ENCODE results near the gene TIMM13. TPM values are rescaled to one million over a fixed set of nuclear protein-coding genes. Genes with fewer than 3 reads are reported as not detected.

Gene TIMM13
- total RNA-seq, 2 donors from 2014 or later: 100 to 252 TPM

GRCh38 chr19:2424686-2425621 is 2.4 kb downstream of the TIMM13 start:
- Histone ChIP-seq H3K9me3 (no peaks in the 10 kb centered on the region), H3K36me3 (no peaks in the 10 kb centered on the region), H3K4me3 (no peak overlapping the region), H3K27me3 (no peaks in the 10 kb centered on the region), H3K9ac (ENCODE audit: low read depth in 2 of 2, low read length in 2 of 2) (no peak overlapping the region), H3K27ac (no peak overlapping the region), H3K4me1 (peaks cover 17% of the 10 kb centered on the region)
- intact Hi-C loops (cut with DNase I): no loop called here
- no peak for DNase-seq
- TF ChIP-seq, protein P1, sequence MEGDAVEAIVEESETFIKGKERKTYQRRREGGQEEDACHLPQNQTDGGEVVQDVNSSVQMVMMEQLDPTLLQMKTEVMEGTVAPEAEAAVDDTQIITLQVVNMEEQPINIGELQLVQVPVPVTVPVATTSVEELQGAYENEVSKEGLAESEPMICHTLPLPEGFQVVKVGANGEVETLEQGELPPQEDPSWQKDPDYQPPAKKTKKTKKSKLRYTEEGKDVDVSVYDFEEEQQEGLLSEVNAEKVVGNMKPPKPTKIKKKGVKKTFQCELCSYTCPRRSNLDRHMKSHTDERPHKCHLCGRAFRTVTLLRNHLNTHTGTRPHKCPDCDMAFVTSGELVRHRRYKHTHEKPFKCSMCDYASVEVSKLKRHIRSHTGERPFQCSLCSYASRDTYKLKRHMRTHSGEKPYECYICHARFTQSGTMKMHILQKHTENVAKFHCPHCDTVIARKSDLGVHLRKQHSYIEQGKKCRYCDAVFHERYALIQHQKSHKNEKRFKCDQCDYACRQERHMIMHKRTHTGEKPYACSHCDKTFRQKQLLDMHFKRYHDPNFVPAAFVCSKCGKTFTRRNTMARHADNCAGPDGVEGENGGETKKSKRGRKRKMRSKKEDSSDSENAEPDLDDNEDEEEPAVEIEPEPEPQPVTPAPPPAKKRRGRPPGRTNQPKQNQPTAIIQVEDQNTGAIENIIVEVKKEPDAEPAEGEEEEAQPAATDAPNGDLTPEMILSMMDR (IDR thresholded peaks at IDR 0.05): no peak

GRCh38 chr19:2423915-2424685 is 3.3 kb downstream of the TIMM13 start:
- Histone ChIP-seq H3K9me3 (no peaks in the 10 kb centered on the region), H3K4me1 (peaks cover 17% of the 10 kb centered on the region), H3K36me3 (no peaks in the 10 kb centered on the region), H3K27me3 (no peaks in the 10 kb centered on the region), H3K27ac (no peak overlapping the region), H3K4me3 (no peak overlapping the region), H3K9ac (ENCODE audit: low read depth in 2 of 2, low read length in 2 of 2) (no peak overlapping the region)
- TF ChIP-seq, protein P1 (IDR thresholded peaks at IDR 0.05): no peak
- intact Hi-C loops (cut with DNase I): no loop called here
- no peak for DNase-seq

DNA sequence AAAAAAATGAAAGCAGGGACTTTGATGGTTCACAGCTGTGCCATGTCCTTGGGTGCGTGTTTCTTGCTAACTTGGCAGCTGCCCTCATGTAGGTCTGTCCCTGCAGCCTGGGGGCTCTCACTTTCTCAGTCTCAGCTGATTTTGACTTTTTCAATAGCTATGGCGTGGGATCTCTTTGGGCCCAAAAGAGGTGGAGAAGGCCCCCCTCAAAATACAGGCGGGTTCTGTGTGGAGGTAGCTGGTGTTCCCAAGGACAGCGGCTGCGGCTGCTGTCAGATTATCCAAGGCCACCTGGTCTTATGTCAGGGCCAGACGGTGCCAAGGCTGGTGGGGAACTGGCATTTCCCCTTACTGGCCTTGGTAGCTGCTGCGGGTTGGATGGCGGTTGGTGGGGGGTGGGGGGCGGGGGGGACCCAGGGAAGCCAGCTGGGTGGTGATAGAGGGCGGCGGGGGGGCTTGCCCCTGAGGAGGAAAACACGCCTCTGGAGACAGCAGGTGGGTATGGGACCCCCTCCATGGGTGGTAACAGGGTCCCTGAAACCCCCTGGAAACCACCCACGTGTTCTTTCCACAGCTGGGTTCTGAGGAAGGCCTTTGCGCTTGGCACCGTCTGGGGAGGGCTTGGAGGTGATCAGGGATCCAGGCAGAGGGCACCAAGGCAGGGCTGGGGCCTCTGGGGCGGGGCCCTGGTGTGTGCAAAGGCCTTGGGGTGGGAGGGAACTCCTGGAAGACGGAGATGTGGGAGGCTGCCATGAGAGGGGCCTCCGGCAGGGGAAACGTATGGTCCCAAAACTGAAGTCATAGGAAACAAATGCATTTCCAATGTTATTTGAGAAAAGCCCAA is 4.1 kb downstream of the TIMM13 start:
- intact Hi-C loops (cut with DNase I): no loop called here
- no peak overlapping the region for H3K4me3 ChIP-seq

GRCh38 chr19:2421581-2422306 is 5.6 kb downstream of the TIMM13 start:
- H3K36me3 ChIP-seq: no peaks in the 10 kb centered on the region
- H3K4me3 ChIP-seq: no peak overlapping the region
- intact Hi-C loops (cut with DNase I): no loop called here
- H3K4me1 ChIP-seq: peaks cover 11% of the 10 kb centered on the region
- H3K9ac ChIP-seq (ENCODE audit: low read depth in 2 of 2, low read length in 2 of 2): no peak overlapping the region
- H3K27ac ChIP-seq: no peak overlapping the region
- TF ChIP-seq, protein P1 (IDR thresholded peaks at IDR 0.05): no peak
- DNase-seq: no peak
- H3K9me3 ChIP-seq: no peaks in the 10 kb centered on the region
- H3K27me3 ChIP-seq: no peaks in the 10 kb centered on the region

More for the DNA sequence above, 4.1 kb downstream of the TIMM13 start:
- no peak for DNase-seq
- peaks cover 16% of the 10 kb centered on the region for H3K4me1 ChIP-seq
- no peaks in the 10 kb centered on the region for H3K27me3 ChIP-seq
- no peaks in the 10 kb centered on the region for H3K36me3 ChIP-seq
- TF ChIP-seq, protein P1 (IDR thresholded peaks at IDR 0.05): no peak
- H3K27ac ChIP-seq: no peak overlapping the region
- no peaks in the 10 kb centered on the region for H3K9me3 ChIP-seq
- no peak overlapping the region for H3K9ac ChIP-seq (ENCODE audit: low read depth in 2 of 2, low read length in 2 of 2)
